GM12878 (cell line): ENCODE measurements around the gene DOCK1. TPM values are rescaled to one million over a fixed set of nuclear protein-coding genes. Genes with fewer than 3 reads are reported as not detected.

Experiments
- ATAC-seq: fragments of 200-7000 bp; cut with Tn5 transposase; 3 replicates; pipeline ENCODE4 v1.9.1; 2020; ENCODE audit warnings: mild to moderate bottlenecking, moderate library complexity
- BruUV-seq: library from RNA; stranded (reverse); fragments of 400-500 nt; replicated peaks from 2 replicates; lab custom pipeline; 2021; lab: Mats Ljungman, UMichigan
- CTCF ChIA-PET: fragments of 300-600 bp; sonication (Branson Sonifier 250); formaldehyde crosslinking; extraction: SDS; loops from one replicate; lab custom pipeline; 2021; ENCODE audit warnings: inconsistent platforms; lab: Yijun Ruan, JAX
- POLR2A ChIA-PET: fragments of 350-600 bp; formaldehyde crosslinking; extraction: SDS; loops from one replicate; lab custom pipeline; 2021; ENCODE audit warnings: inconsistent platforms; lab: Charles Lee
- RAD21 ChIA-PET: fragments of 300-600 bp; sonication (Branson Sonifier 250); formaldehyde crosslinking; loops from one replicate; lab custom pipeline; 2023; ENCODE audit warnings: antibody characterized with exemption; ENCODE audit not compliant: unreplicated experiment; lab: Charles Lee
- SMC1A ChIA-PET: fragments of 300-600 bp; sonication (Branson Sonifier 250); formaldehyde crosslinking; loops from one replicate; lab custom pipeline; 2023; ENCODE audit not compliant: unreplicated experiment, uncharacterized antibody; lab: Charles Lee
- DNase-seq: peaks from one replicate; pipeline ENCODE4 v3.0.0-alpha.2; 2011; ENCODE audit warnings: low read depth, low spot score
- FAIRE-seq: peaks from 3 replicates; lab custom pipeline; 2011; peaks lifted over from hg19 to GRCh38; lab: Jason Lieb, UNC
- H2AFZ ChIP-seq: 2 replicates; pipeline ENCODE4 v1.6.0; 2011; ENCODE audit warnings: low read depth, low read length, control low read depth; ENCODE audit not compliant: control insufficient read depth
- H3K27ac ChIP-seq: 2 replicates; pipeline ENCODE4 v1.5.1; 2011; ENCODE audit warnings: control low read depth; ENCODE audit not compliant: control insufficient read depth, insufficient read depth
- H3K27me3 ChIP-seq, 2 experiments: replicated peaks in 1 of 2; 2 replicates each; pipeline versions ENCODE4 v1.6.0 to v1.6.1; 2011; ENCODE audit warnings: low read length in 1 of 2; ENCODE audit not compliant: control insufficient read depth in 2 of 2, insufficient read depth in 2 of 2
- H3K36me3 ChIP-seq, 2 experiments: 2 replicates each; pipeline ENCODE4 v1.5.1; 2011; ENCODE audit warnings: low read length in 1 of 2; ENCODE audit not compliant: control insufficient read depth in 2 of 2, insufficient read depth in 2 of 2
- H3K4me1 ChIP-seq: 2 replicates; pipeline ENCODE4 v1.6.1; 2011; ENCODE audit warnings: mild to moderate bottlenecking, low read length, moderate library complexity, mixed read lengths; ENCODE audit not compliant: control insufficient read depth, insufficient read depth
- H3K4me2 ChIP-seq: 2 replicates; pipeline ENCODE4 v1.6.0; 2011; ENCODE audit warnings: control low read depth; ENCODE audit not compliant: control insufficient read depth, insufficient read depth
- H3K4me3 ChIP-seq: fragments of 200-600 bp; sonication (generic); 2 replicates; pipeline ENCODE4 v1.5.1; 2016
- H3K79me2 ChIP-seq: 2 replicates; pipeline ENCODE4 v1.6.0; 2011; ENCODE audit warnings: low read length; ENCODE audit not compliant: control insufficient read depth, insufficient read depth
- H3K9ac ChIP-seq: 2 replicates; pipeline ENCODE4 v1.8.0; 2011; ENCODE audit warnings: low read length, control low read depth, mixed read lengths; ENCODE audit not compliant: control insufficient read depth, insufficient read depth
- H3K9me3 ChIP-seq: replicated peaks from 3 replicates; pipeline ENCODE4 v1.5.1; 2011; ENCODE audit warnings: mild to moderate bottlenecking, low read length; ENCODE audit not compliant: control insufficient read depth, insufficient read depth
- H4K20me1 ChIP-seq: 2 replicates; pipeline ENCODE4 v1.6.0; 2011; ENCODE audit not compliant: control insufficient read depth, insufficient read depth
- CREM ChIP-seq: IDR thresholded peaks from 2 replicates; pipeline ENCODE4 v1.6.1; 2014; ENCODE audit warnings: antibody characterized with exemption, low read depth
- PAX5 ChIP-seq: IDR thresholded peaks from 2 replicates; pipeline ENCODE4 v1.6.1; 2011; ENCODE audit warnings: low read depth, low read length, borderline replicate concordance
- POU2F2 ChIP-seq: IDR thresholded peaks from 3 replicates; pipeline ENCODE4 v1.6.1; 2011; ENCODE audit warnings: low read depth, mild to moderate bottlenecking, low read length, borderline replicate concordance
- RB1 ChIP-seq: fragments of 450-650 bp; formaldehyde crosslinking; IDR thresholded peaks from 2 replicates; pipeline ENCODE4 v1.6.1; 2017; ENCODE audit warnings: mild to moderate bottlenecking, borderline replicate concordance
- SMAD1 ChIP-seq: fragments of 450-650 bp; IDR thresholded peaks from 2 replicates; pipeline ENCODE4 v1.6.1; 2018; ENCODE audit warnings: mild to moderate bottlenecking, low read depth; ENCODE audit not compliant: partially characterized antibody
- SMAD5 ChIP-seq: IDR thresholded peaks from 2 replicates; pipeline ENCODE4 v1.6.1; 2016; ENCODE audit warnings: antibody characterized with exemption, low read depth
- TCF3 ChIP-seq: IDR thresholded peaks from 2 replicates; pipeline ENCODE4 v1.6.1; 2012; ENCODE audit warnings: low read depth, mild to moderate bottlenecking, low read length, borderline replicate concordance; ENCODE audit not compliant: insufficient read depth
- ZNF687 ChIP-seq: fragments of 450-650 bp; IDR thresholded peaks from 2 replicates; pipeline ENCODE4 v1.6.1; 2017; ENCODE audit warnings: mild to moderate bottlenecking, moderate library complexity
- WGBS: methylation state at CpG from one replicate; pipeline ENCODE4 v1.1.6; 2016; ENCODE audit warnings: low lambda C conversion rate; ENCODE audit not compliant: insufficient replicate concordance, insufficient coverage; ENCODE audit errors: missing lambda C conversion rate; 5-methylcytosine and 5-hydroxymethylcytosine counted together
- in situ Hi-C: fragments of 300-500 bp; cut with MboI; formaldehyde crosslinking; loops from 9 replicates; pipeline ENCODE4 v1.14.3; 2018; ENCODE audit warnings: mixed read lengths
- intact Hi-C: fragments of 100-400 bp; cut with micrococcal nuclease; formaldehyde crosslinking; loops from one replicate; pipeline ENCODE4 v1.14.2; 2022; ENCODE audit not compliant: unreplicated experiment
- polyA plus RNA-seq, 11 experiments: library from polyadenylated mRNA; depleted of rRNA in 4 of 11; unstranded in 6 of 11; stranded (reverse) in 5 of 11; fragments of >200 nt; fragmentation: Nextera tagmentation in 4 of 11; fragmentation: Illumina TruSeq in 1 of 11; extraction: Ambion mirVana in 4 of 11; extraction: Trizol in 1 of 11; gene quantifications; 1 replicate in 1 of 11; 2 replicates in 10 of 11; pipeline versions ENCODE4 v1.2.1 to v1.2.3, GENCODE V29; 2011 to 2016; ENCODE audit warnings: inconsistent platforms in 2 of 11, missing spikeins in 2 of 11, low read depth in 1 of 11
- total RNA-seq, 4 experiments: library from RNA; depleted of rRNA in 3 of 4; stranded (reverse); fragments of >200 nt in 3 of 4; fragmentation: Illumina TruSeq in 1 of 4; extraction: Trizol in 1 of 4; gene quantifications; 2 replicates each; pipeline versions ENCODE4 v1.2.1 to v1.2.3, GENCODE V29; 2013 to 2021
- TF ChIP-seq, protein P1 (sequence below): fragments of 450-650 bp; formaldehyde crosslinking; IDR thresholded peaks from 2 replicates; pipeline ENCODE4 v1.4.0; 2022; ENCODE audit warnings: mild to moderate bottlenecking, moderate library complexity

Gene DOCK1
- total and polyA plus RNA-seq, 10 of the 15 experiments (the other 5 are each of a cell fraction or from before 2014, with no cell fraction given): 0.05 to 0.18 TPM; not detected in 8

DNA sequence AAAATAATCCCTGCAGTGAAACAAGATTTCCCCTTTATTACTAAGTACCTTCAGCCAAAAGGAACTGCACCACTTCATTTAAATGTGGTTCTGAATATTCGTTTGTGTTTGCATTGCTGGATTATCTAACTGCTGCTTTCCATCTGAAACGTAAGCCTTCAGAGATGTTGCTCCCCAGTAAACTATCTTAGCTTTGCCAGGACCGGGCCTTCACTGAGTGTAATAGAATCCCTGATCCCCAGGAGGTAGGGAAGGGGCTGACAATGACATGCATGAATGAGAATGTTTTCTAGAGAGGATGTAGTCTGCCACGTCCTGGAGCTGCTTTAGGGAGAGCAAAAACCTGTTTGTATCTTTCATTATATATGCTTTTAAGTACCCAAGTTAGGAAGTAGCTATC lies 310.6 kb downstream of the DOCK1 start (continued):
- TF ChIP-seq ZNF687 (no peak), CREM (no peak)
- TF ChIP-seq, protein P1, sequence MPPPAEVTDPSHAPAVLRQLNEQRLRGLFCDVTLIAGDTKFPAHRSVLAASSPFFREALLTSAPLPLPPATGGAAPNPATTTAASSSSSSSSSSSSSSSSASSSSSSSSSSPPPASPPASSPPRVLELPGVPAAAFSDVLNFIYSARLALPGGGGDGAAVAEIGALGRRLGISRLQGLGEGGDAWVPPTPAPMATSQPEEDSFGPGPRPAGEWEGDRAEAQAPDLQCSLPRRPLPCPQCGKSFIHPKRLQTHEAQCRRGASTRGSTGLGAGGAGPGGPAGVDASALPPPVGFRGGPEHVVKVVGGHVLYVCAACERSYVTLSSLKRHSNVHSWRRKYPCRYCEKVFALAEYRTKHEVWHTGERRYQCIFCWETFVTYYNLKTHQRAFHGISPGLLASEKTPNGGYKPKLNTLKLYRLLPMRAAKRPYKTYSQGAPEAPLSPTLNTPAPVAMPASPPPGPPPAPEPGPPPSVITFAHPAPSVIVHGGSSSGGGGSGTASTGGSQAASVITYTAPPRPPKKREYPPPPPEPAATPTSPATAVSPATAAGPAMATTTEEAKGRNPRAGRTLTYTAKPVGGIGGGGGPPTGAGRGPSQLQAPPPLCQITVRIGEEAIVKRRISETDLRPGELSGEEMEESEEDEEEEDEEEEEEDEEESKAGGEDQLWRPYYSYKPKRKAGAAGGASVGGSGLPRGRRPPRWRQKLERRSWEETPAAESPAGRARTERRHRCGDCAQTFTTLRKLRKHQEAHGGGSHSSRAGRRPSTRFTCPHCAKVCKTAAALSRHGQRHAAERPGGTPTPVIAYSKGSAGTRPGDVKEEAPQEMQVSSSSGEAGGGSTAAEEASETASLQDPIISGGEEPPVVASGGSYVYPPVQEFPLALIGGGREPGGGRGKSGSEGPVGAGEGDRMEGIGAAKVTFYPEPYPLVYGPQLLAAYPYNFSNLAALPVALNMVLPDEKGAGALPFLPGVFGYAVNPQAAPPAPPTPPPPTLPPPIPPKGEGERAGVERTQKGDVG (CRISPR knock-in tag): no peak

DNA sequence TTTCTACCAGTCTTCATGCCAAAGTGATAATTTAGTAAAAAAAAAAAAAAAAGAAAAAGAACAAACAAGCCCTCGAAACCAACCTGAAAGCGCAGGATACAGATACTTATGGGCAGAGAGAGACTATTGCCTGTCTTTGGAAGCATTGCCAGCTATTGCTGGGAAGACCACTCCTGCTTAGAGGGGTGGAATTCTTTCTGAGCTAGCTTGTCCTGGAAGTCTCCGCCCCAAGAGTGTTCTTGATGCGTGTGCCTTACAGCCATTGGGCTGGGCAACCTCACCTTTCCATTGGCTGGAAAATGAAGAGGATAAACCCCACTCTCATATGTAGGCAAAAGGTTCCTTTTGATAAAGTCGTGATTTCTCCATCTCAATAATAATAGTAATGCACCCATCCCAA lies 311.0 kb downstream of the DOCK1 start:
- Histone ChIP-seq H3K27me3 (no peaks in the 10 kb centered on the region), H3K27ac (no peak overlapping the region), H4K20me1 (no peaks in the 10 kb centered on the region), H3K79me2 (no peaks in the 10 kb centered on the region), H3K36me3 (no peaks in the 10 kb centered on the region), H3K9me3 (no peaks in the 10 kb centered on the region), H3K9ac (no peak overlapping the region), H3K4me2 (no peak overlapping the region), H3K4me3 (no peak overlapping the region), H2AFZ (no peak overlapping the region), H3K4me1 (no peaks in the 10 kb centered on the region)
- POLR2A ChIA-PET: no interaction called here
- TF ChIP-seq SMAD5 (no peak), POU2F2 (no peak), SMAD1 (no peak), RB1 (no peak), PAX5 (no peak), TCF3 (no peak)
- no peak for DNase-seq
- WGBS: 0% methylated on average over 5 of the region's 5 CpGs
- SMC1A ChIA-PET: no interaction called here
- RAD21 ChIA-PET: no interaction called here
- CTCF ChIA-PET: no interaction called here
- in situ Hi-C loops (no loop called here), intact Hi-C loops (no loop called here)
- ATAC-seq: no peak
- FAIRE-seq: no peak
- BruUV-seq: no TSS peak
